ENCODE results near the gene AMD1.

- TF ChIP-seq CTCF (IDR thresholded peaks at IDR 0.05; ENCODE audit: low read length) (no peak), EZH2phosphoT487 (IDR thresholded peaks at IDR 0.05; ENCODE audit: low read length) (no peak)
Measured at GRCh38 chr6:110856296-110856695, 18.3 kb upstream of the AMD1 start.

All from MM.1S (cell line).